Retinal pigment epithelial cell (primary cell): Measurements from ENCODE around the gene CAPZA1.

ENCODE experiments used
- DNase-seq: peaks from one replicate; pipeline ENCODE4 v3.0.0-alpha.2; 2010; ENCODE audit warnings: low read depth
- H3K4me3 ChIP-seq: 2 replicates; pipeline ENCODE4 v1.5.1; 2011; ENCODE audit warnings: mild to moderate bottlenecking, low read length, control low read depth, moderate library complexity
- CTCF ChIP-seq: conservative IDR thresholded peaks from 2 replicates; pipeline ENCODE4 v1.5.1; 2011; ENCODE audit warnings: low read depth, low read length, control low read depth, inconsistent platforms

The CAPZA1 gene

GRCh38 chr1:112704934-112705627 is 85.4 kb downstream of the CAPZA1 start:
- DNase-seq: peak; percentile 66
- no peak for TF ChIP-seq CTCF
- peak overlapping the region; percentile 86 for H3K4me3 ChIP-seq

GRCh38 chr1:112706505-112707220 is 87.0 kb downstream of the CAPZA1 start, which contains the start of gene RHOC:
Gene RHOC, minus strand, starts transcription at chr1:112707127. Its CDS starts 3,328 bp downstream, at chr1:112703799.
- TF ChIP-seq CTCF: no peak
- DNase-seq: no peak
- peak within 1 kb of the TSS; percentile 86 for H3K4me3 ChIP-seq

- H3K4me3 ChIP-seq: peak overlapping the region; percentile 86
- TF ChIP-seq CTCF: peak; percentile 90
- DNase-seq: peak; percentile 63
Measured at GRCh38 chr1:112707221-112708001, 87.8 kb downstream of the CAPZA1 start.

GRCh38 chr1:112708002-112708448 is 88.4 kb downstream of the CAPZA1 start:
- H3K4me3 ChIP-seq: no peak overlapping the region
- no peak for TF ChIP-seq CTCF
- no peak for DNase-seq

GRCh38 chr1:112708489-112708888 is 88.9 kb downstream of the CAPZA1 start:
- TF ChIP-seq CTCF: no peak
- no peak for DNase-seq
- H3K4me3 ChIP-seq: no peak overlapping the region

GRCh38 chr1:112710159-112710558 is 90.5 kb downstream of the CAPZA1 start:
- DNase-seq: no peak
- TF ChIP-seq CTCF: no peak
- H3K4me3 ChIP-seq: no peak overlapping the region
